Measurements from ENCODE around the gene CDC42EP5. TPM values are rescaled to one million over a fixed set of nuclear protein-coding genes. Genes with fewer than 3 reads are reported as not detected.

The CDC42EP5 gene
- total and polyA plus RNA-seq, 3 donors from 2014 or later = 7.8 to 11.9 (median 10.2) TPM

DNA sequence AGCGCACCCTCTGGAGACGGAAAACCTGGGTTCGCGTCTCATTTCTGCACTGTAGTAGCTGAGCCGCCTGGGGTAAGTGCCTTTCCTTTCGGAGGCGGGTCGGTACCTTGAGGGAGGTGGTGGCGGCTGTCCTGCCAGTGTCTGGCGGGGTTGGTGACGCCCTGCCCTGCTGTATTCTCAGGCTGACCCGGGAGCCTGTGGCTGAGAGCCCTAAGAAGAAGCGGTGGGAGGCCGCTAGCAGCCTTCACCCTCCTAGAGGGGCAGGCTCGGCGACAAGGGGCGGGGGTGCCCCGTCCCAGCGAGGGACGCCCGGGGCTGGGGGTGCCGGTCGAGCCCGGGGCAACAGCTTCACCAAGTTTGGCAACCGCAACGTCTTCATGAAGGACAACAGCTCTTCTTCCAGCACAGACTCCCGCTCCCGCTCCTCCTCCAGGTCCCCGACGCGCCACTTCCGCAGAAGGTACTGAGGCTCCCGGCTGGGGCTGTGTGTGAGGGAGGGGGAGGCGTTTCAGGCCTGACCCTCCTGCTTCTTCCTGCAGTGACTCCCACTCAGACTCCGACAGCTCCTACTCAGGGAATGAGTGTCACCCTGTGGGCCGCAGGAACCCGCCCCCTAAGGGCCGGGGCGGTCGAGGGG is 17.2 kb downstream of the CDC42EP5 start:
- H3K9me3 ChIP-seq = no peaks in the 10 kb centered on the region
- no peak overlapping the region for H3K27ac ChIP-seq
- no peaks in the 10 kb centered on the region for H3K36me3 ChIP-seq (ENCODE audit: low read depth, missing control alignments)
- no peak for TF ChIP-seq POLR2A (IDR thresholded peaks at IDR 0.05)
- no peak for TF ChIP-seq CTCF (IDR thresholded peaks at IDR 0.05)
- no peak overlapping the region for H3K4me3 ChIP-seq
- WGBS, 2 donors = 82 to 89% methylated on average over 30 to 40 of the region's 40 CpGs
- peaks cover 5% of the 10 kb centered on the region for H3K4me1 ChIP-seq
- intact Hi-C loops (cut with DNase I; ENCODE audit: low total_unique reads) = no loop called here
- no peaks in the 10 kb centered on the region for H3K27me3 ChIP-seq
- DNase-seq = no peak

- H3K36me3 ChIP-seq (ENCODE audit: low read depth, missing control alignments) = no peaks in the 10 kb centered on the region
- no peak for DNase-seq
- no peaks in the 10 kb centered on the region for H3K9me3 ChIP-seq
- intact Hi-C loops (cut with DNase I; ENCODE audit: low total_unique reads) = no loop called here
- H3K27ac ChIP-seq = no peak overlapping the region
- no peaks in the 10 kb centered on the region for H3K27me3 ChIP-seq
- 87 to 91% methylated on average over 26 to 33 of the region's 33 CpGs for WGBS, 2 donors
- H3K4me1 ChIP-seq = peaks cover 13% of the 10 kb centered on the region
- no peak overlapping the region for H3K4me3 ChIP-seq
- TF ChIP-seq POLR2A (IDR thresholded peaks at IDR 0.05) (no peak), CTCF (IDR thresholded peaks at IDR 0.05) (no peak)
These were observed 18.1 kb downstream of the CDC42EP5 start for GRCh38 chr19:54454781-54455675.

DNA sequence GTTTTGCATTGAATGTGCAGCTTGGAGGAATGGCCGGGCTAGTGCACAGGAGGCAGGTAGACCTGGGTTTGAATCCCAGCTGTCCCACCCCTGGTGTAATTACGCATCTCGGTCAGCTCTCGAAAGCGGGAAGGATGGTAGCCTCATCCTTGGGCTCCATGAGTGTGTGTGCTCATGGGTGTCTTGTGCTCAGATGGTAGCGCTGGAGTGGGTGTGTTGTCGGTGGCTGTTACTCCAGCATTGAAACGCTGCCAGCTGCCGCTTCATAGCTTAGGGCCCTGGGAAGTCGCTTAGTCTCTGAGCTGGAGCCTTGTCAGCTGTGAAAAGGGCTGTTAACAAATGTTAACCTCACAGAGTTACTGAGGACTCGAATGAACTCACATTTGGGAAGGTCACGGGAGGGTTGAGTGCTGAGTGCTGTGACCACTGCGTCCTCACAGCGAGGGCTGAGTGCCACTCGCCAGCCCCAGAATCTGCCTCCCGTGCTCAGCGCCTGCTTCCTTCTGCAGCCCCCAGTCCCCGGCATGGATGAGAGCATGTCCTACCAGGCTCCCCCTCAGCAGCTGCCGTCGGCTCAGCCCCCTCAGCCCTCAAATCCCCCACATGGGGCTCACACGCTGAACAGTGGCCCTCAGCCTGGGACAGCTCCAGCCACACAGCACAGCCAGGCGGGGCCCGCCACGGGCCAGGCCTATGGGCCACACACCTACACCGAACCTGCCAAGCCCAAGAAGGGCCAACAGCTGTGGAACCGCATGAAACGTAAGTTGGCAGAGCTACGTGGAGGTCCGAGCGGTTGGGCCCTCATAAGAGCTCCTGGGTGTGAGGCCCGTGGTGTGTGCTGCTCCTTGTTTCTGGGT is 18.9 kb downstream of the CDC42EP5 start:
- TF ChIP-seq POLR2A (IDR thresholded peaks at IDR 0.05) (no peak), CTCF (IDR thresholded peaks at IDR 0.05) (no peak)
- no peak overlapping the region for H3K27ac ChIP-seq
- no peak for DNase-seq
- peaks cover 10% of the 10 kb centered on the region for H3K4me1 ChIP-seq
- H3K9me3 ChIP-seq = no peaks in the 10 kb centered on the region
- no peaks in the 10 kb centered on the region for H3K27me3 ChIP-seq
- 89 to 94% methylated on average over 19 to 31 of the region's 31 CpGs for WGBS, 2 donors
- intact Hi-C loops (cut with DNase I; ENCODE audit: low total_unique reads) = no loop called here
- H3K36me3 ChIP-seq (ENCODE audit: low read depth, missing control alignments) = no peaks in the 10 kb centered on the region
- no peak overlapping the region for H3K4me3 ChIP-seq

GRCh38 chr19:54452626-54453025 is 20.5 kb downstream of the CDC42EP5 start:
- Histone ChIP-seq H3K4me1 (peaks cover 9% of the 10 kb centered on the region), H3K27ac (no peak overlapping the region), H3K9me3 (no peaks in the 10 kb centered on the region), H3K27me3 (no peaks in the 10 kb centered on the region), H3K4me3 (no peak overlapping the region), H3K36me3 (ENCODE audit: low read depth, missing control alignments) (no peaks in the 10 kb centered on the region)
- 91 to 92% methylated on average over 6 to 11 of the region's 11 CpGs for WGBS, 2 donors
- TF ChIP-seq CTCF (IDR thresholded peaks at IDR 0.05) (no peak), POLR2A (IDR thresholded peaks at IDR 0.05) (no peak)
- intact Hi-C loops (cut with DNase I; ENCODE audit: low total_unique reads) = no loop called here
- DNase-seq = no peak
